Choroid plexus epithelial cell (primary cell): ENCODE data around the gene PNMA1.

ENCODE experiments used
- DNase-seq: peaks from one replicate; pipeline ENCODE4 v3.0.0-alpha.2; 2010; ENCODE audit warnings: low read depth
- H3K4me3 ChIP-seq: 2 replicates; pipeline ENCODE4 v1.5.1; 2011; ENCODE audit warnings: low read depth, mild to moderate bottlenecking, control low read depth, low read length, moderate library complexity
- CTCF ChIP-seq: conservative IDR thresholded peaks from 2 replicates; pipeline ENCODE4 v1.5.1; 2011; ENCODE audit warnings: low read depth, mild to moderate bottlenecking, control low read depth, inconsistent platforms, low read length, moderate library complexity

Gene PNMA1

DNA sequence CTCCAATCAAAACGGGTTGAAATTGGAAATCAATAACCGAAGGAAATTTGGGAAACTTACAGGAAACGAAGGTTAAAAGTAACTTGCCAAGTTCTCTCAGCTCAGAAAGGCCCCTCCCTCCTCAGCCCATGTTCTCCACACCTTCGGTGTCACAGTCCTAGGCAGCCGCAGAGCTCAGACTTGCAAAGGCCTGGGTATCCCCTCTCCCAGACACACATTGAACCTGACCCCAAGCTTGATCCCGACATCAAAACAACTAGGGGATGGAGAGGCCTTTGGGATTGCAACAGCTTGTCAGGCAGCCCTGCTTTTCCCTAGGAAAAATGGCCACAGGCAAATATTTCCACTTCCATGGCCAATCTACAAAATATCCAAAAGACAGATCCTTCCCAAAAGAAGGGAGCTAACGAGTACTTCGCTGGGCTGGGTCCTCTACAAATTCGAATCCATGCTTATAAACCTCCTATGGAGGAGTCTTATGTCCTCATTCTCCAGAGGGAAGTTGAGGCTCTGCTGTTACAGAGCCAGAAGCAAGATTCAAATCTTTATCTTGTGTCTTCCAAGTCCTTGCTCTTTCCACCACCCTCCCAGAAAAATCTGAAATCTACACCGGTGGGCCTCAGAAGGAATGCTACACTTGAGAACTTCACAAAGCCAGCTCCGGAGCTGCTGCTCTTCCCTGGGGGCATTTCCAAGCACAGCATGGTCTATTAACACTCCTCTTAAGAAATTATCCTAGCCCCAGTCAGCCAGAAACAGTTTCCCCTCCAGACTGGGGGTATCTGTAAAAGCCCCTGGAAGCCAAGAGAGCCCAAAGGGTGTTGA, 35.7 kb upstream of the PNMA1 start:
- no peak overlapping the region for H3K4me3 ChIP-seq
- no peak for DNase-seq
- no peak for TF ChIP-seq CTCF

- H3K4me3 ChIP-seq, result no peak overlapping the region
- DNase-seq, result no peak
- TF ChIP-seq CTCF, result no peak
Observed at GRCh38 chr14:73748858-73749357, 34.7 kb upstream of the PNMA1 start.

GRCh38 chr14:73747379-73748211, 33.4 kb upstream of the PNMA1 start:
- H3K4me3 ChIP-seq, result no peak overlapping the region
- TF ChIP-seq CTCF, result no peak
- DNase-seq, result no peak

DNA sequence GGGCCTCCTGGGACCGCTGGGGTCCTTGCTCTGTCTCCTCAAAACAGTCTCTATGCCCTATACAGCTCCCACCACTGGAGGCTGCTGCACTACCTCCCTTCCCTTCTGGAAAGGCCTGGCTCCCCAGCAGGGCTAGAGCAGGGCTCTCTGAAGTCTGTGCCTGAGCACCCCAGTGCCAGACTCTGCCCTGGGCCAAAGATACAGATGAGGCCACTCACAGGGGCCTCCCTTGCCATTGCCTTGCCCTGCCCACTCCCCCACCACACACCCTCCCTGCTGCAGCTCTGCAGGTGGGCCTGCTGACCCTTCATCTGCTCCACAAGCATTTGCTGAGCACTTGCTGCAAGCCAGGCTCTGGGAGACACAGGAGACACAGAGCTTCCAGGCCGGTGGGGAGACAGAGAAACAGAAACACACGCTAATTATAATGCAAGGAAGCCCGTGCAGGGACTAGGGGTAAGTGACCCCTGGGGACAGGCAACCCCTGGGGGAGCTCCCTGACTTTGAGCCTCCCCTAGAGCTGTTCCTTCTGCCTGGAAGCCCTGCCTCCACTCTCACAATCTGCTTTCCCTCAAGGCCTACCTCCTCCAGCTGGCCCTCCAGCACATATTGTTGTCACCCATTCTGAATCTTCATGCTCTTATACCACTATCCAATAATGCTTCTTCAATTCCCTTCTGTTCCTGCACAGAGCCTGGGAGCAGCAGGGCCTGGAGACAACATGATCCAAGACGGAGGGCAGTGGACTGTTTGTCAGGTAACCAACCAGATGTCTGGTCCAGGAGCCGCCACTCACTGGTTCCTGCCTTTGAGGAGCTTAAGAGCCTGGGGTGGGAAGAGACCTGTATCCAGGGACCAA, 32.6 kb upstream of the PNMA1 start:
- no peak overlapping the region for H3K4me3 ChIP-seq
- DNase-seq, result no peak
- peak; percentile 66 for TF ChIP-seq CTCF

DNA sequence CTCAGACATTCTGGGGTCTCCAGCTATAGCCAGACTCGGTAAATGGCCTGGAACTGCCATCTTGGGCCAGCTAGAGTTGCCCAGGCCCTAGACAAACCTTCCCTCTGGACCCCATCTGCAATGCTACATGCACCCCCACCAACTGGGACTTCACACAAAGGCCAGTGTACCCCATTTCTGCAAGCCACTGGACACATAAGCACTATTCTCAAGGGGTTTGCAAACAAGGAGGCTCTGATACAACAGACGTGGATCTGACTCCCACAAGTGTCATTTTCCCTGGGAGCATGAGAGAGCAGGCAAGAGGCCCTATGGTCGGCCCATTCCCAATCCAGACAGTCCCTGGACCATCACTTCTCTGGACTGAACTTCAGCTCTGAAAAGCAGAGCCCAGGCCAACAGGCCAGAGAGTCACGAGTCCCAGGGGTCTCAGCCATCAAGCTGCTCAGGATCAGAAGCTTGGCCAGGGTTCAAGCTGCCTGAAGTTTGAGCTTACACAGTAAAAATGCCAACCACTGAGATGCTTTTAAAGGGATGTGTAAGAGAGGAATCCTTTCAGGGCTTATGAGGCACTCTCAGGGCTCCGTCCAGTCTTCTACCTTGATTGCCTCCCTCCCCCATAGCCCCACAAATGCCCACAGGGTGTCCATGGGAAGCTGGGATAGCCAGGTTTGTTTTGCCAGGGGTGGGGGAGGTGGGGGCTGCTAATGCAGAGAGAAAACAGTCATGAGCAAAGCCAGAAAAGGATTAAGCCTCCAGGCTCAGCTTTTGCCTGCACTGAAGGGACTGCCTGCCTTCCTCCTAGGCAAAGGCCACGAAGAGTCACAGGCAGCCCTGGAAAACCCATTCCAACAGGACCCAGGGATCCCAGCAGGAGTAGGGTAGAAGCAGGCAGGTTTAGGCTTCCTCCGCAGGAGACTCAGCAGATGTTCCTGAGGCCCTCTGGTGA, 31.7 kb upstream of the PNMA1 start:
- DNase-seq, result no peak
- H3K4me3 ChIP-seq, result no peak overlapping the region
- no peak for TF ChIP-seq CTCF
